AG04450 (cell line): Measurements from ENCODE around the gene RANGAP1. TPM values are rescaled to one million over a fixed set of nuclear protein-coding genes. Genes with fewer than 3 reads are reported as not detected.

ENCODE experiments used
- CTCF ChIA-PET: fragments of 300-600, 350-600 bp; formaldehyde crosslinking; extraction: SDS; loops from one replicate; lab custom pipeline; 2022; ENCODE audit warnings: antibody characterized with exemption, inconsistent platforms; lab: Charles Lee
- POLR2A ChIA-PET: fragments of 350-600 bp; formaldehyde crosslinking; extraction: SDS; loops from one replicate; lab custom pipeline; 2021; ENCODE audit warnings: antibody characterized with exemption, inconsistent platforms; lab: Yijun Ruan, JAX
- DNase-seq: peaks from one replicate; pipeline ENCODE4 v3.0.0-alpha.2; 2011; ENCODE audit warnings: low read depth, low spot score
- H3K27ac ChIP-seq: one replicate; pipeline ENCODE4 v1.5.1; 2012; ENCODE audit warnings: low read depth, low read length, control low read depth
- H3K27me3 ChIP-seq: one replicate; pipeline ENCODE4 v1.6.0; 2012; ENCODE audit warnings: low read length; ENCODE audit not compliant: control insufficient read depth, insufficient read depth
- H3K4me3 ChIP-seq: 2 replicates; pipeline ENCODE4 v1.5.1; 2011; ENCODE audit warnings: mild to moderate bottlenecking, low read depth, low read length, control low read depth
- H3K9me3 ChIP-seq: 2 replicates; pipeline ENCODE4 v1.5.1; 2012; ENCODE audit warnings: low read length; ENCODE audit not compliant: control insufficient read depth, insufficient read depth
- polyA plus RNA-seq: library from polyadenylated mRNA; depleted of rRNA; stranded (reverse); fragments of >200 nt; gene quantifications from 2 replicates; pipeline ENCODE4 v1.2.3, GENCODE V29; 2011
- TF ChIP-seq, protein P1 (sequence below): IDR thresholded peaks from 2 replicates; pipeline ENCODE4 v1.5.1; 2011; ENCODE audit warnings: low read depth, low read length, control low read depth, inconsistent platforms

The RANGAP1 gene
- polyA plus RNA-seq, 1 experiment = 75.8 TPM

DNA sequence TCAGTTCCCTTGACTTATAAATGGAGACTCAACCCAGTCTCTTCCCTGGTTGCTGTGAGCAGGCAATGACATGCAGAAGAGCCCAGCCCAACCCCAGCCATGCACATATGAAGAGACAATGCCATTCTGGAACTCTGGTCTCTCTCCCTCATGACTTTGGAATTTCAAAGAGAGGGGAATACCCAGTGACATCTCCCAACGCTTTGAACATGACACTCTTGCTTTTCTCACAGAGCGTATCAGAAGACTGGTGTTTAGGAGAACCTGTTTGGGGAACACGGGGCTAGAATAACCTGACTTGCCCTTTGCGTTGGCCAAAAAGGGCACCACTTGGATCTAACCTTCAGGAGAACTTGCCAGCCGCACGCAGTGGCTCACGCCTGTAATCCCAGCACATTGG, 12.9 kb downstream of the RANGAP1 start:
- Histone ChIP-seq H3K27me3 (no peaks in the 10 kb centered on the region), H3K4me3 (no peak overlapping the region), H3K27ac (no peak overlapping the region), H3K9me3 (no peaks in the 10 kb centered on the region)
- no peak for DNase-seq
- ChIA-PET CTCF (no interaction called here), POLR2A (interaction anchor here (0.7 kb wide), 1 partner anchor 12 kb away, joined by 4 read pairs; no protein-coding TSS in a partner anchor)
- TF ChIP-seq, protein P1, sequence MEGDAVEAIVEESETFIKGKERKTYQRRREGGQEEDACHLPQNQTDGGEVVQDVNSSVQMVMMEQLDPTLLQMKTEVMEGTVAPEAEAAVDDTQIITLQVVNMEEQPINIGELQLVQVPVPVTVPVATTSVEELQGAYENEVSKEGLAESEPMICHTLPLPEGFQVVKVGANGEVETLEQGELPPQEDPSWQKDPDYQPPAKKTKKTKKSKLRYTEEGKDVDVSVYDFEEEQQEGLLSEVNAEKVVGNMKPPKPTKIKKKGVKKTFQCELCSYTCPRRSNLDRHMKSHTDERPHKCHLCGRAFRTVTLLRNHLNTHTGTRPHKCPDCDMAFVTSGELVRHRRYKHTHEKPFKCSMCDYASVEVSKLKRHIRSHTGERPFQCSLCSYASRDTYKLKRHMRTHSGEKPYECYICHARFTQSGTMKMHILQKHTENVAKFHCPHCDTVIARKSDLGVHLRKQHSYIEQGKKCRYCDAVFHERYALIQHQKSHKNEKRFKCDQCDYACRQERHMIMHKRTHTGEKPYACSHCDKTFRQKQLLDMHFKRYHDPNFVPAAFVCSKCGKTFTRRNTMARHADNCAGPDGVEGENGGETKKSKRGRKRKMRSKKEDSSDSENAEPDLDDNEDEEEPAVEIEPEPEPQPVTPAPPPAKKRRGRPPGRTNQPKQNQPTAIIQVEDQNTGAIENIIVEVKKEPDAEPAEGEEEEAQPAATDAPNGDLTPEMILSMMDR = no peak

DNA sequence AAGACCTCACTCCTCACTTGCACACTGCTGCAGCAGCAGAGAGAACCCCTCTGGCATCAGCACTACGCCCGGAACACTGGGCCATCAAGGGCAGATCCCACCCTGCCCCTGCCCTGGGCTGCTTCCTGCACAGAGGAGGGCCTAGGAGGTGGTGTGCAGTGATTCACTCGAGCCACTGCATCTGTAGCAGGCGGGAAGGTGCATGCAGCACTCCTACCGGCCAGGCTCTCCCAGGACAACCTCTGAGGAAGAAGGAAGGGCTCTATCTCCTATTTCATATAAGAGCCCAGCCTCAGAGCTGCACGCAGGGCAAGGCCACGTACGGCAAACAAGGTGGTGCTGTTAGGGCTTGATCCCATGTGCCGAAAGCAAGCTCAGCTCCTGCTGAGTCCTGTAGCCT, 14.2 kb downstream of the RANGAP1 start:
- Histone ChIP-seq H3K27me3 (no peaks in the 10 kb centered on the region), H3K9me3 (no peaks in the 10 kb centered on the region), H3K27ac (peak overlapping the region; percentile 2), H3K4me3 (no peak overlapping the region)
- TF ChIP-seq, protein P1 = no peak
- DNase-seq = no peak
- CTCF ChIA-PET = no interaction called here
- POLR2A ChIA-PET = no interaction called here

DNA sequence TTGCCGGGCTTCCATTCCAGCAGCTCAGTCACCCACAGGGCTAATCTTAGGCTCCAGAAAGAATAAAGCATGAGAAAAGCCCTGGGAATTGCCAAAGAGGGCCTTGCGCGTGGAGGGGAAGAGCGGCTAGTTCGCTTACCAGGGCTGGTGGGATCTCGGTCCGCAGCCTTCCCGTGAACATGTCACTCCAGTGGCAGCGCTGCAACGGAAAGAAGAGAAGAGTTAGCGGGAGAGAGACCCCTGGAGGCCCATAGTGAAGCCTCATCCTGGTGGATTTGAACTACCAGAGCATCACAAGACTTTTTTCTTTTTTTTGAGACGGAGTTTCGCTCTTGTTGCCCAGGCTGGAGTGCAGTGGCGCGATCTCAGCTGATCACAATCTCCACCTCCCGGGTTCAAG, 18.0 kb downstream of the RANGAP1 start:
- H3K27ac ChIP-seq = no peak overlapping the region
- TF ChIP-seq, protein P1 = no peak
- POLR2A ChIA-PET = no interaction called here
- CTCF ChIA-PET = no interaction called here
- H3K4me3 ChIP-seq = no peak overlapping the region
- H3K27me3 ChIP-seq = no peaks in the 10 kb centered on the region
- H3K9me3 ChIP-seq = no peaks in the 10 kb centered on the region; the same call in 1 of the 2 replicates
- no peak for DNase-seq

DNA sequence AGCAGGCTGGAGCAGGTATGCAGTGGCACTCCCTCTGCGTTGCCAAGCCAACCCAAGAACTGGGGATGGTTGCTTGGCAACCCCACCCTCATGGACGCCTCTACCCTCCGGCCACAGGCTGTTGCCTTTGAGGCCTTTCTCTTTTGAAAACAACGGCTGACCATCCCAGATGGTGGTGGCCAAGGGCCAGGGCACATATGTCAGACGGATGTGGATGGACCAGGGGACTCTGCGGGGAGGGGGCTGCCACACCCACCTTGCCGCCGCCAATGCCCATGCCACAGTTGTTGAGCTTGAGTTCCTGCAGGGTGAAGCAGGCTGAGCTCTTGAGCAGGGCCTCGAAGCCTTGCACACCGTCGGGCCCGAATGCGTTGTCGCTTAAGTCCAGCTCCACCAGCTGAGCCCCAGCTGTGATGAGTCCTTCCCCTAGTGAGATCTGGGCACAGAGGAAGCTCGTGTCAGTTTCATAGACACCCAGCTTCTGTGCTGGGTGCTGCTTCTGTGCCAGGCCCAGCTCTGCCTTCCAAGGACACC, 21.5 kb downstream of the RANGAP1 start:
- H3K27me3 ChIP-seq = no peaks in the 10 kb centered on the region
- no peak overlapping the region for H3K4me3 ChIP-seq
- DNase-seq = no peak
- ChIA-PET POLR2A (no interaction called here), CTCF (interaction anchor here (0.5 kb wide), 1 partner anchor 56 kb away, joined by 3 read pairs; no protein-coding TSS in a partner anchor)
- no peaks in the 10 kb centered on the region; the same call in 1 of the 2 replicates for H3K9me3 ChIP-seq
- TF ChIP-seq, protein P1 = no peak
- H3K27ac ChIP-seq = no peak overlapping the region

DNA sequence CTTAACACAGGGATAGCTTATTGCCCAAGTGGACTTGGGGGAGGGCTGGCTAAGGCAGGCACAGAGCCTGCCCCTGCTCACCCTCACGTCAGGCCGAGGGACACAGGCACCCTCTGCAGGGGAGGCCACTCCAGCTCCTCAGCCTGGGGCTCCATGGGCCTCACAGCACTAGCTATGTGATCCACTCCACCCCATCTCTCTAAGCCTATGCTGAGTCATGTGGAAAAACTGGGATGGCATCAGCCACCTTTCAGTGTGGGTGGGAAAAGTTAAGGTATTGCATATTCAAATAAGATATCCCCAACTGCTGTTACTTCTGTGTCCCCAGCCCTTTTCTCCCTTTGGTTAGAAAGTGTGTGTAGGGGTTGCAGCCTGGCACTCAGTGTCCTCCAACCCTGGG, 22.3 kb downstream of the RANGAP1 start:
- no peak for DNase-seq
- Histone ChIP-seq H3K4me3 (no peak overlapping the region), H3K27ac (no peak overlapping the region), H3K9me3 (no peaks in the 10 kb centered on the region; the same call in 1 of the 2 replicates), H3K27me3 (no peaks in the 10 kb centered on the region)
- POLR2A ChIA-PET = no interaction called here
- CTCF ChIA-PET = interaction anchor here (1.2 kb wide), 1 partner anchor 342 kb away, joined by 3 read pairs; no protein-coding TSS in a partner anchor
- TF ChIP-seq, protein P1 = no peak
